Fibroblast of peridontal ligament (primary cell): ENCODE results near the gene BCL7C.
"Not testable (repeated sequence)": the region's sequence is repeated elsewhere in the genome, so short reads cannot be mapped to it uniquely, and the experiment has no call there.

ENCODE experiments used
- DNase-seq: peaks from one replicate; pipeline ENCODE4 v3.0.0-alpha.2; 2010; ENCODE audit errors: extremely low read depth

The BCL7C gene

DNA sequence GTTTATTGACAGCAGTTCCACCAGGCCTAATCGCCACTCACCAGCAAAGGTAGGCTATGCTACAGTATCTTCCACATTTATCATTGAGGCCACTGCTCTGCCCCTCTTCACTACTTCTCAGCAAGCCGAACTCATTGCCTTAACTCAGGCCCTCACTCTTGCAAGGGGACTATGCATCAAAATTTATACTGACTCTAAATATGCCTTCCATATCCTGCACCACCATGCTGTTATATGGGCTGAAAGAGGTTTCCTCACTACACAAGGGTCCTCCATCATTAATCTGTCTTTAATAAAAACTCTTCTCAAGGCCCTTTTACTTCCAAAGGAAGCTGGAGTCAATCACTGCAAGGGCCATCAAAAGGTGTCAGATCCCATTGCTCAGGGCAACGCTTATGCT lies 30.7 kb downstream of the BCL7C start:
- not testable (repeated sequence) for DNase-seq

- DNase-seq, result not testable (repeated sequence)
These were observed 33.1 kb downstream of the BCL7C start for GRCh38 chr16:30860729-30861128.

DNA sequence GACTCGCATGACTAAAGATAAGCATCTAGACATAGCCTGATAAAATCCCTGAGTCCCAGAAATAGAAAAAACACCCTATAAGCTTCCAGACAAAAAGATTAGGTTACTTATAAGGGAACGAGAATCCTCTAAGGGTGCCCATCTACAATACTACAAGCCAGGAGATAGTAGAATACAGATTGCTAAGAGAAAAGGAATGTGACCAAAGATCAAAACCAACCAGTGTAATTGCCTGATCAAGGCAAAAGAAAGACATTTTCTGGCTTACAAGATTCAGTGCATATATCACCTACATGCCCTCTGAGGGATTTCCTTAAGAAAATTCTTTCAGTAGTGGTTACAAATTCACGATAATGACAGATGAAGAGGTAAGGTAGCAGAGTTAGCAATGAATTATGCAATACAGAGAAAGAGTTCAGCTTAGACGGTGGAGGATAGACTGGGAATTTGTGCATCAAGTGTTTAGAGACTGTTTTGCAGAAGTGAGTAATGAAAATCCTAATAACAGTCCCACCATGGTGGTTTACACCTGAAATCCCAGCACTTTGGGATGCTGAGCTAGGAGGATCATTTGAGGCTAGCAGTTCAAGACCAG lies 35.0 kb downstream of the BCL7C start:
- DNase-seq, result no peak

- no peak for DNase-seq
These were observed 35.8 kb downstream of the BCL7C start for GRCh38 chr16:30858111-30858495.

DNA sequence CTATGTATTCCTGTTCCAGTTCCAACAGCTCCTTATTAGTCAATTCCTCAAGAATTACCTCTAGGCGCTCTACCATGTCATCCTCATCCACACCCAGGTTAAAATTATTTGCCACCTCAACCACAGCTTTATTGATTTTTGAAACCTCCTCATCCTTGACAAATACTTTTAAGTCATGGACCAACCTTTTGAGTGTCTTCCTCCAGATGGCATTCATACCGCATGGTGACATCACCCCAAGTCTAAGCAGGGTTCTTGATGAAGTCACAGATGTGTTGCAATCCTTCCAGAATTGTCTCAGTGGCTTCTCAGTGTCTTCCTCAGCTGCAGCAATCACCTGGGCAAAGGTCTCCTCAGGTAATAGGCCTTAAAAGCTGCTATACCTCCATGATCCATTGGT lies 40.1 kb downstream of the BCL7C start:
- DNase-seq, result no peak

- DNase-seq, result no peak
These were observed 43.6 kb downstream of the BCL7C start for GRCh38 chr16:30850246-30850645.

DNA sequence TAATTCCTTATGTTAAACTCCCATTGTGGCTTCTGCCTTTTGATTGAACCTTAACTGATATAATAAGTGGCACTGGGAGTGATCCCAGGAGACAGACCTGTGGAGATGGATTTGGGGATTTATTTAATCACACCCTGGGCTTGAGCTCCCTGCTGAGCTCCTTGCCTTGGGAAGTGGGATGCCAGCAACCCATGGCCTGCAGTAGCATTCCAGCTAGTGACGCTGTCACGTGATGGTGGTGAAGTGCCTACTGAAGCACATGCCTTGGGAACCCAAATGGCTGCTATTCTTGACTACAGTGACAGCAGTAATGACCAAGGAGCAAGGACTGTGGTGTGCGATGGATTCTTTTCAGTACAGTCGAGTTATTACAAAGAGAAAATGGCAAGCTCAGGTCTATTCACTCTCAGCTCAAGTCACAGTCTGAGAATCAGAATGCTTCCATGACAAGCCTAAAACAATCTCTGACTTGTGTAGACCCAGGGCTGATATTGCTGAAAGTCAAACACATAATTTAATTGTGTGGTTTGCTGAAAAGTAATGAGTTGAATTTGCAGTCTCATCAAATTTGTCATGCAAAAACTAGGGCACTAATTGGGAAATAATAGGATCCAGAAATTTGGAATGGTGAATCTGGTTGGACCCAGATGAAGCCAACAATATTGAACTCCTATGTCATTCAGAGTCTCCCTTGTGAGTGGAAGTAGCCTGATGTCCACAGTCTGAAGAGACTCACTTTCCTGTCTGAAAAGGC lies 47.1 kb downstream of the BCL7C start:
- DNase-seq, result no peak

- DNase-seq, result peak; percentile 95
These were observed 49.0 kb downstream of the BCL7C start for GRCh38 chr16:30844671-30845449.

GRCh38 chr16:30844346-30844670 lies 49.6 kb downstream of the BCL7C start:
- no peak for DNase-seq

GRCh38 chr16:30843501-30843900 lies 50.4 kb downstream of the BCL7C start:
- no peak for DNase-seq

- no peak for DNase-seq
These were observed 50.9 kb downstream of the BCL7C start for GRCh38 chr16:30842971-30843370.

DNA sequence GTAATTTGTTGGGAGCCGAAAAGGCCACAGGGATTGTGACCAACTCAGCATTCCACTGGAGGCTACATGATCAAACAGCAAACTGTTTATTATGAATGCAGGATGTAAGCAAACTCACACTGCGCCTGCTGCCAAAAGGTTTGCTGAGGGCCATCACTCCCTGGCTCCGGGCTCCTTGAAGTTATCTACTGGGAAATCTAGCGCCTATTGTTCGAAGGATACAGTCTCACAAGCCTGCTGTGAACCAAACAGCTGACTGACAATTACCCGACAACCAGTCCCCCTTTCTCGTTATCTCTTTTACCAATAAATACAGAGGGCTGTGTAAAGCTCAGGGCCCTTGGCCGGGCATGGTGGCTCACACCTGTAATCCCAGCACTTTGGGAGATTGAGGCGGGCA lies 52.5 kb downstream of the BCL7C start:
- DNase-seq, result no peak

GRCh38 chr16:30840611-30841010 lies 53.3 kb downstream of the BCL7C start:
- no peak for DNase-seq

DNA sequence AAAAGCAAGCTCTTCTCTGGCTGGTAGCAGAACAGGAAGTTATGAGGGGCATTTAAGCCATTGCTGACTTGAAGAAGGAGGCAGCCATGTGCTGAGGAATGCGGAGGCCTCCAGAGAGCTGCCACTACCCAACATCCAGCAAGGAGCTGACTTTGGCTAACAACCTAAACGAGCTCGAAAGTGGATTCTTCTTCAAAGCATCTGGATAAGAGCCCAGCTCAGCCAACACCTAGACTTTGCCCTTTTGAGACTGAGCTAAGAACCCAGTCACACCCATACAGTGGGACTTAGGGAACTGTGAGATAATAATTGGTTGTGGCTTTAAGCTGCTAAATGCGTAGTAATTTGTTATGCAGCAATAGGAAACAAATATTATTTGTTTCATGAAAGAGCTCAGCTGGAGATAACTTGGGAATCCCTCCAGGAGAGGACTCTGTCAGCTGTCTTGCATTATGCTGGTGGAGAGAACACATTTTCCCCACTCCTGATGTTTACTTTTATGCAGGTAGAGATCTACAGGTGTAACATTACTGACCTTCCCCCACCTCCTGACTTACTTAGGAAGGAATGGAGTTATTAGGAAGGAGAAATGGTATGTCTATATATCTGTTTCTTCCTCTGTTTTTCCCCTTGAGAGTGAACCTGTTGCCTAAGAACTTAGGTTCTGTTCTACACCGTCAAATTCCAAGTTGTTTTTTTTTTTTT lies 54.2 kb downstream of the BCL7C start:
- no peak for DNase-seq

DNA sequence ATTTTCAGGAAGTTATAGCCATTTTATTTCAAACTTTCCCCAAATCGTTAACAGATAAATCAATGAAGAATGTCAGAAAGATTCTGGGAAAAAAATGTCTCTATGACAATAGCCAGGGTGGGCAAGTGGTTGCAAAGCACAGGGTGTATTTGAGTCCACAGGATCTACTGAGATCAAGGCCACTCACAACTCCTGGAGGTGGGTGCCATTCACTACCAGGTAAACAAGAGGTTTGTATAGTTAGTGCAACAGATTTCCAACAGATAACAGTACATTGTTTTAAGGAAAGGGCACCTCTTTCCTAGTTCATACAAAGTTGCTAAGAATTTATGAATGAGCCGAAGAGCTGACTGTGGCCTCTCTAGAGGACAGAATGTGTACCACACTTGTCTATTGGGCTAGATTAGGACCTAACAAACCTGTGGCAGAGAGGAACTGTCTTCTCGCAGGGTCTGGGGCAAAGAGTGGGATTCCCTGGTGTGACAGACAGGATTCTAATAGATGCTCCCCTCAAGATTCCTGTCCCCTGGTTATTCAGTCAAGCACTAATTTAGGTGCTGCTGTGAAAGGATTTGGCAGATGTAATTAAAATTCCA lies 54.9 kb downstream of the BCL7C start:
- no peak for DNase-seq

GRCh38 chr16:30837904-30838303 lies 56.0 kb downstream of the BCL7C start:
- no peak for DNase-seq
